ENCODE measurements around the gene PER3.

DNA sequence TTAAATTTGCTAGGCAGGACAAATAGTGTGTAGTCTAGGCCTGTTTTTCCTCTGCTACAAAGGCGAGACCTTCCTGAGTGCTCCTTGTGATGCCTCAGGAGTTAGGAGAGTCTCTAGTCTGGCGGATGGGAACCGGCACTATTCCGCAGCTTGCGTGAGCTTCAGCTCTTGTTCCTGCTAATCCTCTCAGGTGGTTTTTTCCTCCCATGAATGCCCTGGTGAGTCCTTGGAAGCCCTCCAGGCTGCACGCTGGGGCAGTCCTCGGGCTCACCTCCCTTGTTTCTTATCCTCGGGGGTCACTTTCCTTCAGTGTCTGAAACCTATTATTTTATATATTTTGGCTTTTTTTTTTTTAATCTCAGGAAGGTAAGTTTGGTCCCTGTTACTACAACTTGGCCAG, 40.6 kb downstream of the PER3 start:
- TF ChIP-seq CREB1 (IDR thresholded peaks at IDR 0.05; ENCODE audit: low read depth): no peak
- TF ChIP-seq POLR2AphosphoS5 (IDR thresholded peaks at IDR 0.05; ENCODE audit: low read length): no peak
- TF ChIP-seq MYC (IDR thresholded peaks at IDR 0.05; ENCODE audit: insufficient read depth, insufficient read length, insufficient replicate concordance, low read length, severe bottlenecking): no peak
